ENCODE results near the gene STUB1.

The STUB1 gene

GRCh38 chr16:725463-726187, 45.4 kb downstream of the STUB1 start:
- DNase-seq: no peak

GRCh38 chr16:726188-726437, 45.9 kb downstream of the STUB1 start:
- DNase-seq: no peak

- peak in 4 of 5 experiments; percentile 39 to 64 (median 52) for DNase-seq
These were observed 46.5 kb downstream of the STUB1 start, which contains the start of the genes CCDC78 and HAGHL for GRCh38 chr16:726438-727290. TSS of gene CCDC78 (minus strand) at chr16:726443. CDS start at chr16:726367, 76 bp downstream. TSS of gene HAGHL (plus strand) at chr16:727106. CDS start at chr16:727510, 404 bp downstream.

GRCh38 chr16:727291-727977, 47.2 kb downstream of the STUB1 start:
- DNase-seq: peak in 1 of 5 experiments; percentile 37

GRCh38 chr16:728131-728889, 48.1 kb downstream of the STUB1 start:
- peak in 4 of 5 experiments; percentile 33 to 78 (median 66) for DNase-seq

GRCh38 chr16:728890-729744, 48.9 kb downstream of the STUB1 start:
- no peak for DNase-seq

- no peak for DNase-seq
These were observed 49.8 kb downstream of the STUB1 start for GRCh38 chr16:729768-730665.

GRCh38 chr16:730666-731509, 50.7 kb downstream of the STUB1 start:
- no peak for DNase-seq

- DNase-seq: no peak
These were observed 52.1 kb downstream of the STUB1 start for GRCh38 chr16:732332-732731.
